GM12865 (cell line): ENCODE measurements around the gene TSKU.

Experiments used
- DNase-seq: peaks from one replicate; pipeline ENCODE4 v3.0.0; 2010; ENCODE audit warnings: low read depth
- H3K4me3 ChIP-seq: 2 replicates; pipeline ENCODE4 v1.5.1; 2011; ENCODE audit warnings: mild to moderate bottlenecking, low read depth, low read length, control low read depth
- TF ChIP-seq, protein P1 (sequence below): IDR thresholded peaks from 2 replicates; pipeline ENCODE4 v1.5.1; 2011; ENCODE audit warnings: low read length, control low read depth, low read depth, inconsistent platforms; ENCODE audit not compliant: insufficient read depth; ENCODE audit errors: missing control alignments

The TSKU gene

DNA sequence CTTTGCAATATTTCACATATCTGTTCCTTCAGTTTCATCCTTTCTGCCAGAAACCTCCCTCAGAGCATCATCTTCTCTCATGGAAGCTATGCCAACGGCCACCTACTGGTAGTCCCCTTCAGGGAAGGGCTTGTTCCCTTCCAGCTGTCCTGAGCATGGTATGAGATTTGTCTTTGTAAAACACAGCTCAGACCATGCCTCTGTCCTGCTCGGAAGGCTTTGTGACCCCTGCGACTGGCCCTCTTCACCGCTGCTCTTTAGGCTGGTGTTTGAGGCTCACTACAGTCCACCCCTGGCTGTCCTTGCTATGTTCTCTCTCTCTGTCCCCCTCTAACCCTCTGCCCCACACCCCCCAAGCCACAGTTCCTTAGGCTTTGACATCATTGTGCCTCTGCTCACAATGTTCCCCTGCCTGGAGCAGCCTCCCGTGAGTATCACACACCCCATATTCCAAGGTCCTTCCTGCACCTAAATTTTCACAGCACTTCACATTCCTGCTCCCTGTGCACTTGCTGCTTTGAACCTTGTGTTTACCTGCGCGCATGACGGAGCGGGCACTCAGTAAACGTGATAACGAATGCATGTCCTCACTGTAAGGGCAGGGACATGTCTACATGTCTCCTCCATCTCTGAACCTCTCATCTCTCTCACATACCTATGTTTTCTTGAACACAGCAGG lies 53.6 kb downstream of the TSKU start:
- DNase-seq: no peak
- no peak overlapping the region for H3K4me3 ChIP-seq
- TF ChIP-seq, protein P1, sequence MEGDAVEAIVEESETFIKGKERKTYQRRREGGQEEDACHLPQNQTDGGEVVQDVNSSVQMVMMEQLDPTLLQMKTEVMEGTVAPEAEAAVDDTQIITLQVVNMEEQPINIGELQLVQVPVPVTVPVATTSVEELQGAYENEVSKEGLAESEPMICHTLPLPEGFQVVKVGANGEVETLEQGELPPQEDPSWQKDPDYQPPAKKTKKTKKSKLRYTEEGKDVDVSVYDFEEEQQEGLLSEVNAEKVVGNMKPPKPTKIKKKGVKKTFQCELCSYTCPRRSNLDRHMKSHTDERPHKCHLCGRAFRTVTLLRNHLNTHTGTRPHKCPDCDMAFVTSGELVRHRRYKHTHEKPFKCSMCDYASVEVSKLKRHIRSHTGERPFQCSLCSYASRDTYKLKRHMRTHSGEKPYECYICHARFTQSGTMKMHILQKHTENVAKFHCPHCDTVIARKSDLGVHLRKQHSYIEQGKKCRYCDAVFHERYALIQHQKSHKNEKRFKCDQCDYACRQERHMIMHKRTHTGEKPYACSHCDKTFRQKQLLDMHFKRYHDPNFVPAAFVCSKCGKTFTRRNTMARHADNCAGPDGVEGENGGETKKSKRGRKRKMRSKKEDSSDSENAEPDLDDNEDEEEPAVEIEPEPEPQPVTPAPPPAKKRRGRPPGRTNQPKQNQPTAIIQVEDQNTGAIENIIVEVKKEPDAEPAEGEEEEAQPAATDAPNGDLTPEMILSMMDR: no peak

DNA sequence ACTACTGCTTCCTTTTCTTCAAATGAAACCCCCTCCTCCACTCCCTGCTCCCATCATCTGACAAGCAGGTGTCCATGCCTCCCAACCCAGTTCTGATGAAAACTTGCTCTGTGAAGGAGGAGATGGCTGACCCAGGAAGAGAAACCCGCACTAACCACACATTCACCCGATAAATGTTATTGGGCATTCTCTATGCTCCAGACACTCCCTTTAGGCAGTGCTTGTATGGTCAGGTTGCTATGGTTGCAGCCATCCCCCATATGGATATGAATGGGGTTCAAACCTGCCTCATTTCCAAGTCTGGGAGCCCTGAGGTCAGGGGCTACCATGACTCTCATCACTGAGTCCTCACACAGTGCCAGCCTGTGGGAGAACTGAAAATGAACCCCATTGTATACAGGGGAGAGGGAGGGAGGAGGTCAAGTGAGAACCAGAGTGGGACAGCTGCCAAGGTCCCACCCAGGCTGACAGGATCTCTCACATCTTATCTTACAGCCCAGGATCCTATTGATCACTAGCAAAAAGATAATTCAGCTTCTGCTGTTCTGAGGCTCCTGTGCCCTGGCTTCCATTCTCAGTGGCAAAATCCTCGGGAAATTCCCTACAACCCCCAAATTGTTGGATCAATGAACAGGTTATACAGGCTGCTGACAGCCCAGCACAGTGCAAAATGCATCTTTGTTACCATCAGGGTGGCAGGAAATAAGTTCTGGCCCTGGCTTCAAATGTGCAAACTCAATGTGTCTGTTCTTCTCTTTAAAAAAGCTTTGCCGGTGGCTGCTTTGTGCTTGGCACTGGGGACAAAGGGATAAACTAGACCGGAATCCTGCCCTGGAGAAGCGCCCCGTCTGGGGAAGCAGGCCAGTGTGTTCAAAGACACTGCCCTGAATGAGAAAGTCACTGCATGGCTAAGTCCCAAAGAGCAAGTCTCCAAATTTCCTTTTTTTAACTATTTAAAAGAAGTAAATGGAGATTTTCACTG lies 54.8 kb downstream of the TSKU start:
- H3K4me3 ChIP-seq: no peak overlapping the region
- DNase-seq: no peak
- TF ChIP-seq, protein P1: no peak

DNA sequence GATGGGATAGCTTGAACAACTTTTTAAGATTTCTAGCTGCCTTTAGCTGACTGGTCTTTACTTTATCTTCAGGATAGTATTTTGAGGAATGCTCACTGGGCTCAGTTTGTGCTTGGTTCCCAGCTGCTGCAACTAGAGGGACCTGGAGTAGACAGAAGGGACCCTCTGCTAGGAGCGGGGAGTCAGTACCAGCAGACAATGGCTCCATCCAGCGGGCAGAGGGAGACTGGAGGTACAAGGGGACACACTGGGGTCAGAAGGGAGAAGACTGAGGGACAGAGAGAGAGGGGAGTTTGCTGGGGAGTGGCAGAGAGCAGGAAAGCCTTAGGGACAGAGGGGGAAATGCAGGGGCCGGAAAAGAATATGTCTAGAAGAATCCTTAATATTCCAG lies 55.5 kb downstream of the TSKU start:
- no peak for DNase-seq
- TF ChIP-seq, protein P1: no peak
- no peak overlapping the region for H3K4me3 ChIP-seq

DNA sequence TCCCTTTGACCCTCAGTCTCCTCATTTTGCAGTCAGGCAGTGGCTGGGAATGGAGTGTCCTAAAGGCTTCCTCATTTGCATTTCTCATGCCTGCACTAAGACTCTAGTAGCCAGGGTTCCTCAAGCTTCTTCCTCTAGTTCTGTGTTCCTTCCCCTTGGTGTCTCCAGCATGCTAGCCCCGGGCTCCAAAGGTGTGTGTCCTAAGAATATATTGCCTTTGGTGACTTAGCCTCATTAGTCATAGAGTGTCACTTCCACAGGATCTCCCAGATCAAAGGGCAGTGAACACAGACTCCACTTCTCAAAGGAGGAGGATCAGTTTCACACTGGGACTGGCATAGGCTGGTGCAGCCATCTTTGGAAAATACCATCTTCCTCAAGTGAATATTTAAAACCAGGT lies 56.2 kb downstream of the TSKU start:
- DNase-seq: no peak
- no peak overlapping the region for H3K4me3 ChIP-seq
- TF ChIP-seq, protein P1: no peak

DNA sequence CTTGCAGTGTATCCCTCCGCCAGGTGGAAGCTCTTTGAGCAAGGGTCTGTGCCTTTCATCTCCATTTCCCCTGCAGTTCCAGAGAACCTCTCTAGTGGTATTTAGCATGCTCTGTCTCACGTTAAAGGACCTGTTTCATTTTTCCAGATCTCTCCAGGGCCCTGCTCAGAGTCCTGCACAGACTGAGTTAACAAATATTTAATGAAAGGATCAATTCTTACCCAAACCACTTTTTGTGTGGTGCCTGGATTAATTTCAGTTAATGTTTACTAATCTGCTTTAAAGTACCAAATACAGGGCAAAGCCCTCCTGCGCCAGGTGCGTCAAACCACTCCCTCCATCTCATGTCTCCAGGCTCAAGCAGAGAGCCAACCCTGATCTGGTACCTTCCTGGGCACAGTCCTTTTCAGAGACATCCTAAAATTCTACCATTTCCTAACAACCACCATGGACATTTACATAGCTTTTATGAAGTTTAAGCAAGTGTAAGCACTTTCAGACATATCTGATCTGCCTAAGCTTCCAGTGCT lies 58.8 kb downstream of the TSKU start:
- TF ChIP-seq, protein P1: no peak
- no peak for DNase-seq
- H3K4me3 ChIP-seq: no peak overlapping the region

DNA sequence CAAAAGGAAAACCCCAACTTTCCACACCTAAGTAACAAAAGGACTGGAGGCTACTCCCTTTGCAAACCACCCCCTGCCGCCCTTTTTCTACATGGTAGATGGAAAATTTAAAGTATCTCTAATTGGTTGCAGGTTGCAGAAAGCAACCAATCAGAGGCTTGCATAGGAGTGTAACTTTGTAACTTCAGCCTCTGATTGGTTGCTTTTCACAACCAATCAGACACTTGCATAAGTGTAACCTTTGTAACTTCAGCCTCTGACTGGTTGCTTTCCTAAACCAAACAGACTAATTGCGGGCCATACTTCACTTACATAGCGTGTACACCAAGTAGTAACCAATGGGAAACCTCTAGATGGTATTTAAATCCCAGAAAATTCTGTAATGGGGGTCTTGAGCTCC lies 60.8 kb downstream of the TSKU start:
- no peak overlapping the region for H3K4me3 ChIP-seq
- no peak for DNase-seq
- TF ChIP-seq, protein P1: no peak
